Endodermal cell (in vitro differentiated cells): ENCODE results near the gene SPHK1. TPM values are rescaled to one million over a fixed set of nuclear protein-coding genes. Genes with fewer than 3 reads are reported as not detected.

Experiments used
- DNase-seq: peaks from one replicate; pipeline ENCODE4 v3.0.0-alpha.2; 2017
- H3K27ac ChIP-seq: 2 replicates; pipeline ENCODE4 v1.5.1; 2013; ENCODE audit warnings: mild to moderate bottlenecking, low read depth, low read length, moderate library complexity
- H3K27me3 ChIP-seq: 2 replicates; pipeline ENCODE4 v1.6.1; 2013; ENCODE audit warnings: mild to moderate bottlenecking, low read length, moderate library complexity; ENCODE audit not compliant: insufficient read depth, control insufficient read depth, poor library complexity, severe bottlenecking
- H3K36me3 ChIP-seq: 2 replicates; pipeline ENCODE4 v1.7.0; 2013; ENCODE audit warnings: mild to moderate bottlenecking, low read length, moderate library complexity; ENCODE audit not compliant: control insufficient read depth, insufficient read depth
- H3K4me1 ChIP-seq: one replicate; pipeline ENCODE4 v1.7.0; 2013; ENCODE audit warnings: low read length; ENCODE audit not compliant: control insufficient read depth, insufficient read depth
- H3K4me3 ChIP-seq: 2 replicates; pipeline ENCODE4 v1.5.1; 2013; ENCODE audit warnings: mild to moderate bottlenecking, low read length, moderate library complexity
- H3K9ac ChIP-seq: 2 replicates; pipeline ENCODE4 v1.6.1; 2013; ENCODE audit warnings: mild to moderate bottlenecking, low read length, moderate library complexity; ENCODE audit not compliant: poor library complexity, severe bottlenecking; ENCODE audit errors: extremely low read depth
- H3K9me3 ChIP-seq: 2 replicates; pipeline ENCODE4 v1.6.1; 2013; ENCODE audit warnings: mild to moderate bottlenecking, low read length, moderate library complexity; ENCODE audit not compliant: control insufficient read depth
- H3K27ac Mint-ChIP-seq: 2 replicates; pipeline ENCODE4 v1.8.0; 2020; ENCODE audit warnings: mixed read lengths
- H3K27me3 Mint-ChIP-seq: 2 replicates; pipeline ENCODE4 v1.8.0; 2021; ENCODE audit warnings: mild to moderate bottlenecking, mixed read lengths; ENCODE audit not compliant: insufficient read depth
- H3K36me3 Mint-ChIP-seq: 2 replicates; pipeline ENCODE4 v1.8.0; 2020; ENCODE audit warnings: low read depth, mixed read lengths
- H3K4me1 Mint-ChIP-seq: 2 replicates; pipeline ENCODE4 v1.8.0; 2020; ENCODE audit warnings: mixed read lengths
- H3K4me3 Mint-ChIP-seq: 2 replicates; pipeline ENCODE4 v1.8.0; 2020; ENCODE audit warnings: mild to moderate bottlenecking, moderate library complexity, mixed read lengths
- H3K9me3 Mint-ChIP-seq: 2 replicates; pipeline ENCODE4 v1.8.0; 2020; ENCODE audit warnings: mild to moderate bottlenecking, mixed read lengths
- WGBS, 2 experiments: methylation state at CpG; one replicate each; pipeline versions ENCODE4 v1.1.5 to v1.1.7; 2013; ENCODE audit warnings: missing lambda C conversion rate in 2 of 2, mixed read lengths in 1 of 2; ENCODE audit not compliant: insufficient coverage in 1 of 2, insufficient read length in 1 of 2; 5-methylcytosine and 5-hydroxymethylcytosine counted together
- total RNA-seq, 2 donors: library from RNA; stranded (reverse); fragmentation: NEBNext Ultra II Directional in 1 of 2; extraction: Animal tissue kit (Norgen Biotek cat#: 25700) in 1 of 2; gene quantifications; 2 replicates in 1 of 2; 3 replicates in 1 of 2; pipeline ENCODE4 v1.2.1, GENCODE V29; 2021
- TF ChIP-seq, protein P1 (sequence below): fragments of 200-600 bp; sonication (generic); conservative IDR thresholded peaks from 2 replicates; pipeline ENCODE4 v1.5.0; 2021; ENCODE audit warnings: antibody characterized with exemption, mild to moderate bottlenecking

SPHK1 gene
- total RNA-seq, 2 donors from 2014 or later, result 1.5 to 1.8 TPM

DNA sequence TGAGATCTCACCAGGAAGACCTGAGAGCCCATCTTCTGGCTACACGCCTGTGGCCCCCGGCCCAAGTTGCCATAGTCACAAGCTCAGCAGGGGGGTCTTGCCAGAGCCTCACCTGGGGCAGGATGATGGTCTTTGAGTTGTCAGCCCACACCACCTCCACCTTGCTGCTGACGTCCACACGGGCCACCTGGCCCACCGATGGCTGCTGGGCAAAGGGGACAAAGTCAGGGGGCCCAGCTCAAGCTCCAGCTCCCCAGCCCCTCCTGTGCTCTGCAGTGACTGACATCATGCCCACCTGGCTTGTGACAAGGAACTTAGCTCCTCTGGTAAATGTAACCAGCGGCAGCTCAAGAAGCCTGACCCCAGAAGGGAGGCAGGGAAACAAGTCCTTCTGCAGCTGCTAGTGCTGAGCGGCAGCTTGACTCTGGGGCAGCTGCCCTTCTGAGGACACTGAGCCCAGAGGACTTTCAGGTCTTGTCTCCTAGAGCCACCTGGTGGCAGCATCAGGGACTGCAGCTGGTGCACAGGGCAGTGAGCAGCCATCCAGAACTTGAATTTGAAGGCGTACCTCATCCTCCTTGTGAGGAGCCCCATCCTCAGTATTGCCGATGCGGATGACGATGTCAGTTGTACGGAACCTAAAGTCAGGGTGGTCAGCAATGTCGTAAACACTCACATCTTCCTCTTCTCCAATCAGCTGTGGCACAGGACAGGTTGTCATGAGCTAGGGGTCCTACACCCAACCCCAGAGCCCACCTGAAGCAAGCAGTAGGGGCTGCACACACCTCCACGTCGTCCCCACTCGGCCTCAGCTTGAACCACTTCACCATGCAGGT, 13.5 kb downstream of the SPHK1 start:
- Histone ChIP-seq H3K9me3 (no peaks in the 10 kb centered on the region), H3K4me1 (no peaks in the 10 kb centered on the region), H3K27me3 (no peaks in the 10 kb centered on the region), H3K27ac (no peak overlapping the region), H3K9ac (no peak overlapping the region), H3K36me3 (peaks cover 79% of the 10 kb centered on the region), H3K4me3 (no peak overlapping the region)
- Mint-ChIP-seq H3K27ac (no peak overlapping the region), H3K27me3 (no peaks in the 10 kb centered on the region), H3K4me1 (no peaks in the 10 kb centered on the region), H3K36me3 (peaks cover 71% of the 10 kb centered on the region), H3K9me3 (no peaks in the 10 kb centered on the region), H3K4me3 (no peak overlapping the region)
- TF ChIP-seq, protein P1, sequence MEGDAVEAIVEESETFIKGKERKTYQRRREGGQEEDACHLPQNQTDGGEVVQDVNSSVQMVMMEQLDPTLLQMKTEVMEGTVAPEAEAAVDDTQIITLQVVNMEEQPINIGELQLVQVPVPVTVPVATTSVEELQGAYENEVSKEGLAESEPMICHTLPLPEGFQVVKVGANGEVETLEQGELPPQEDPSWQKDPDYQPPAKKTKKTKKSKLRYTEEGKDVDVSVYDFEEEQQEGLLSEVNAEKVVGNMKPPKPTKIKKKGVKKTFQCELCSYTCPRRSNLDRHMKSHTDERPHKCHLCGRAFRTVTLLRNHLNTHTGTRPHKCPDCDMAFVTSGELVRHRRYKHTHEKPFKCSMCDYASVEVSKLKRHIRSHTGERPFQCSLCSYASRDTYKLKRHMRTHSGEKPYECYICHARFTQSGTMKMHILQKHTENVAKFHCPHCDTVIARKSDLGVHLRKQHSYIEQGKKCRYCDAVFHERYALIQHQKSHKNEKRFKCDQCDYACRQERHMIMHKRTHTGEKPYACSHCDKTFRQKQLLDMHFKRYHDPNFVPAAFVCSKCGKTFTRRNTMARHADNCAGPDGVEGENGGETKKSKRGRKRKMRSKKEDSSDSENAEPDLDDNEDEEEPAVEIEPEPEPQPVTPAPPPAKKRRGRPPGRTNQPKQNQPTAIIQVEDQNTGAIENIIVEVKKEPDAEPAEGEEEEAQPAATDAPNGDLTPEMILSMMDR, result peak; percentile 96
- DNase-seq, result peak; percentile 99
- WGBS, 2 experiments, result 81 to 82% methylated on average over 14 to 16 of the region's 16 CpGs

- Histone ChIP-seq H3K9ac (no peak overlapping the region), H3K36me3 (peaks cover 77% of the 10 kb centered on the region), H3K27ac (no peak overlapping the region), H3K27me3 (no peaks in the 10 kb centered on the region), H3K4me3 (no peak overlapping the region), H3K4me1 (no peaks in the 10 kb centered on the region), H3K9me3 (no peaks in the 10 kb centered on the region)
- Mint-ChIP-seq H3K9me3 (no peaks in the 10 kb centered on the region), H3K36me3 (peaks cover 66% of the 10 kb centered on the region), H3K27me3 (no peaks in the 10 kb centered on the region), H3K4me3 (no peak overlapping the region), H3K27ac (no peak overlapping the region), H3K4me1 (no peaks in the 10 kb centered on the region)
- 89 to 94% methylated on average over 14 to 20 of the region's 20 CpGs for WGBS, 2 experiments
- TF ChIP-seq, protein P1, result no peak
- DNase-seq, result no peak
These were observed 14.2 kb downstream of the SPHK1 start for GRCh38 chr17:76398523-76399174.

DNA sequence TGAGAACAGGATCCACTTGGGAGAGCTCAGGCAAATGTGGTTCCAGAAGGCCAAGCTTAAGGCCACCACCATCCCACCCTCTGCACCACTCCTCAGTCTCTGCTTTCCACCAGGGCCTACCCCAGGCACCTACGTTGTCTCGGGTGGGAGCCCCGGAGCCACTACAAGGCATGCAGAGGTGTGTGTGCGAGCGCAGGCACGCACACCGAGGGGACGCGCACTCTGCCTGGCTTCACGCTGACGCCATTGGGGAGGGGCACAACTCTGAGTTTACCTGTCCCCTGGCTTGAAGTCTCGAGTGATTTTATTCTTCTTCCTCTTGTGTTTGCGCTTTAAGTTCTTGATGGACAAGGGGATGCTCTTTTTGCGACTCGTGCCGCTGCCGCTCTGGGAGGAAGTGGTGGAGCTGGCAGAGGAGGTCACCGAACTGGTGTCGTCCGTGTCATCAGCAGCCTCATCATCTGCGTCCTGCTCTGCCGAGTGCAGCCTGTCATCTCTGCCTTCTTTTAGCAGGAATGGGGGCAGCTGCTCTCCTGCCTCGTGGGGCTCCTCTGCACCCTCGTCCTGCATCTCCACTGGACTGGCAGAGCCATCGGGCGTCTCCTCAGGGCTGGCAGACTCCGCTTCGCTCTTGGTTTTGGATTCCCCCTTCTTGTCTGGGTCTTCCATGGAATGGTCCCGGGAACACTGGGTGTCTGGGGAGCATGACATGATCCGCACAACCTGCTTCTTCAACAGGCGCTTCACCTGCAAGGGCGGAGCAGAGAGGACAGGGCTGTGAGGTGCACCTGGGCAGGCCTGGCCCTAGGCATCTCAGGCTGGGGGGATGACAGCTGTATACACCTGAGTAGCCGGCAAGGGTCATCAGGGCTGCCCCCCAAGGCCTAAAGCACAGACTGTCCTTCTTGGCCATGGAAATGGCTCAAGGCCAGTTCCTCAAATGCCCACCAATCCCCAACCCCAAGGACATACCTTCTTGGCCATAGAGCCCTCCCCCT, 15.1 kb downstream of the SPHK1 start:
- TF ChIP-seq, protein P1, result no peak
- Mint-ChIP-seq H3K4me1 (no peaks in the 10 kb centered on the region), H3K4me3 (no peak overlapping the region), H3K27me3 (no peaks in the 10 kb centered on the region), H3K9me3 (no peaks in the 10 kb centered on the region), H3K36me3 (peaks cover 66% of the 10 kb centered on the region), H3K27ac (peak overlapping the region; percentile 52)
- H3K9ac ChIP-seq, result no peak overlapping the region
- peaks cover 77% of the 10 kb centered on the region for H3K36me3 ChIP-seq
- WGBS, 2 experiments, result 93 to 96% methylated on average over 22 to 33 of the region's 33 CpGs
- H3K27me3 ChIP-seq, result no peaks in the 10 kb centered on the region
- H3K27ac ChIP-seq, result no peak overlapping the region
- no peaks in the 10 kb centered on the region for H3K4me1 ChIP-seq
- no peaks in the 10 kb centered on the region for H3K9me3 ChIP-seq
- no peak for DNase-seq
- no peak overlapping the region for H3K4me3 ChIP-seq
